22Rv1 (cell line): ENCODE measurements around the gene VPS13D.

Source experiments
- ZFX ChIP-seq: fragments of 450-650 bp; IDR thresholded peaks from 2 replicates; pipeline ENCODE4 v1.6.1; 2017; ENCODE audit warnings: antibody characterized with exemption, borderline replicate concordance
- TF ChIP-seq, protein P1 (sequence below): fragments of 450-650 bp; IDR thresholded peaks from 2 replicates; pipeline ENCODE4 v1.5.1; 2017; ENCODE audit warnings: mild to moderate bottlenecking

DNA sequence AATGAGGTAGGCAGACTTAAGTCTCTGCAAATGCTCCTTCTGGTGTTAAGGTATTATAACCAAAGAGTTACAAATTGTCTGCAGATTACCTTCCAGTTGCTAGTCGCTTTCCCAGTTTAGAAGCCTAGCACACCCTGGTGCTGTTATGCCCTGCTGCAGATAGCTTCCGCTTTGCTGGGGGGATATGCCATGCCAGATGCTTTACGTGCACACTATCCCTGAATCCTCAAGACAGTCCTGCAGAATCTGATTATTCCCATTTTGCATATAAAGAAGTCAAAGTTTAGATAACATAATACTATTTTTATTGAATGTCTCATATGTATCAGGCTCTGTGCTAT lies 221.7 kb downstream of the VPS13D start:
- TF ChIP-seq, protein P1, sequence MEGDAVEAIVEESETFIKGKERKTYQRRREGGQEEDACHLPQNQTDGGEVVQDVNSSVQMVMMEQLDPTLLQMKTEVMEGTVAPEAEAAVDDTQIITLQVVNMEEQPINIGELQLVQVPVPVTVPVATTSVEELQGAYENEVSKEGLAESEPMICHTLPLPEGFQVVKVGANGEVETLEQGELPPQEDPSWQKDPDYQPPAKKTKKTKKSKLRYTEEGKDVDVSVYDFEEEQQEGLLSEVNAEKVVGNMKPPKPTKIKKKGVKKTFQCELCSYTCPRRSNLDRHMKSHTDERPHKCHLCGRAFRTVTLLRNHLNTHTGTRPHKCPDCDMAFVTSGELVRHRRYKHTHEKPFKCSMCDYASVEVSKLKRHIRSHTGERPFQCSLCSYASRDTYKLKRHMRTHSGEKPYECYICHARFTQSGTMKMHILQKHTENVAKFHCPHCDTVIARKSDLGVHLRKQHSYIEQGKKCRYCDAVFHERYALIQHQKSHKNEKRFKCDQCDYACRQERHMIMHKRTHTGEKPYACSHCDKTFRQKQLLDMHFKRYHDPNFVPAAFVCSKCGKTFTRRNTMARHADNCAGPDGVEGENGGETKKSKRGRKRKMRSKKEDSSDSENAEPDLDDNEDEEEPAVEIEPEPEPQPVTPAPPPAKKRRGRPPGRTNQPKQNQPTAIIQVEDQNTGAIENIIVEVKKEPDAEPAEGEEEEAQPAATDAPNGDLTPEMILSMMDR: no peak
- TF ChIP-seq ZFX: no peak
